Measurements from ENCODE around the gene DNAH1. TPM values are rescaled to one million over a fixed set of nuclear protein-coding genes. Genes with fewer than 3 reads are reported as not detected.

Gene DNAH1
- total and polyA plus RNA-seq, 4 donors, result 0.88 to 24.1 (median 10.8) TPM

DNA sequence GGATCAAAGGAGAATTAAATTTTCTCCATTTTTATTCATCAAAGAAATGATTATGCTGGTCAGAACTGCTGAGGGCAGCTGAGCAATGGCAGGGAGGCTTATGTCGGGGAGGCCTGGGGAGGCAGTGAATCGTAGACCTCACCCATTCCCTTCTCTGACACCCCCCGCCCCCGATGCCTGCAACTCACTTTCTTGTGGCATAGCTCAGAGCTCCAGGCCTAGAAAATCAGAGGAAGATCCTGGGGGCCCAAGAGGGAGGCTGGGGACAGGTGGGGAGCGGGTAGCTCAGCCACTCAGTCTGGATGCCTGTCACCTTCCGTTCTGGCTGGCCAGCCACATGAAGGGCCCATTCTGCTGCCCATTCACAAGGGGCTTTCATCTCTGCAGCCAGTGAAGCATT, 1.1 kb upstream of the DNAH1 start:
- H3K4me3 ChIP-seq (ENCODE audit: low read length in 2 of 2), result no peak overlapping the region
- H3K36me3 ChIP-seq (ENCODE audit: control insufficient read depth in 1 of 2, insufficient read depth in 2 of 2, low read length in 1 of 2), result no peaks in the 10 kb centered on the region
- no peaks in the 10 kb centered on the region for H3K27me3 ChIP-seq (ENCODE audit: control insufficient read depth in 1 of 2, insufficient read depth in 2 of 2, low read length in 1 of 2)
- no peak for ATAC-seq (ENCODE audit: low FRiP score)
- H3K27ac ChIP-seq (ENCODE audit: low read depth in 1 of 2, low read length in 2 of 2), result no peak overlapping the region
- H3K9me3 ChIP-seq (ENCODE audit: control insufficient read depth, low read length), result no peaks in the 10 kb centered on the region
- DNase-seq, result no peak
- H3K4me1 ChIP-seq (ENCODE audit: control insufficient read depth in 1 of 2, insufficient read depth in 2 of 2, low read length in 2 of 2), result no peaks in the 10 kb centered on the region
- WGBS, 2 donors, result 93 to 96% methylated on average over 6 of the region's 6 CpGs
- intact Hi-C loops (cut with DNase I), result no loop called here

DNA sequence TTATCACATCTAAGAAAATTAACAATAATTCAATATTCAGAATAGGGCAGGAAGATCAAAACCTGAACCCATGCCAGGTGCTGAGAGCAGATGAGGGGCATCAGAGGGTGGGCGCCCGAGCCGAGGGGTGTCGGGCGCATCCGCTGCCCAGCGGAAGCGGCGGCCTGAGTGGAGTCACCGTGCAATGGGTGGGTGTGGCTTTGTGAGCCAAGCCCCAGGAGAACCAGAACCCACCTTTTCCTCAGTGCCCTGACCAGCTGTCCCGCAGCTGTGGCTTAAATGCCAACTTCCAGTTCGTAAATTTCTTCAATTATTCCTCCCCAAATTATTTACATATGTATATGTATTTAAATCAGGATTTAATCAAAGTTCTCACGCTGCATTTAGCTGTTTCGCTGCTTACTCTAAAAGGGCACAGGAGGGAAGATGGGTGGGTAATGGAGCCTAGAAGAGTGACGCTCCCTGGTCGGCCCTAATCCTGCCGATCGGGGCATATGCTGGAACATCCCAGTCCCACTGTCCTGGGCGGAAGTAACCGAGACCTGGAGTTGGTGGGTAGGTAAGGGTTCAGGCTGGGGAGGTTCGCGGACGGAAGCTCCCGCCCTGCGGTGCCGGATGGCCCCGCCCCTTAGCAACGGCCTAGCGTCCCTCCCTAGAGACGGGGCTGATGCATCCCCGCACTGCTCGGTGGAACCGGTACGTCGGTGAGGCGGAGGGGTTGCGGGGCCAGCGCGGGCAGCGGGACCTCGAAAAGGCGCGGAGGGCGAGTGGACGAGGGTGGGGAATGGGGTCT, 1.3 kb downstream of the DNAH1 start:
- Histone ChIP-seq H3K4me3 (ENCODE audit: low read length in 2 of 2) (no peak overlapping the region), H3K27ac (ENCODE audit: low read depth in 1 of 2, low read length in 2 of 2) (no peak overlapping the region), H3K36me3 (ENCODE audit: control insufficient read depth in 1 of 2, insufficient read depth in 2 of 2, low read length in 1 of 2) (no peaks in the 10 kb centered on the region), H3K27me3 (ENCODE audit: control insufficient read depth in 1 of 2, insufficient read depth in 2 of 2, low read length in 1 of 2) (no peaks in the 10 kb centered on the region), H3K4me1 (ENCODE audit: control insufficient read depth in 1 of 2, insufficient read depth in 2 of 2, low read length in 2 of 2) (no peaks in the 10 kb centered on the region), H3K9me3 (ENCODE audit: control insufficient read depth, low read length) (no peaks in the 10 kb centered on the region)
- intact Hi-C loops (cut with DNase I), result no loop called here
- DNase-seq (peak; percentile 65 to 91), ATAC-seq (ENCODE audit: low FRiP score) (peak; percentile 78)
- WGBS, 2 donors, result 10 to 13% methylated on average over 45 of the region's 45 CpGs

- DNase-seq (no peak), ATAC-seq (ENCODE audit: low FRiP score) (no peak)
- Histone ChIP-seq H3K4me1 (ENCODE audit: control insufficient read depth in 1 of 2, insufficient read depth in 2 of 2, low read length in 2 of 2) (no peaks in the 10 kb centered on the region), H3K9me3 (ENCODE audit: control insufficient read depth, low read length) (no peaks in the 10 kb centered on the region), H3K36me3 (ENCODE audit: control insufficient read depth in 1 of 2, insufficient read depth in 2 of 2, low read length in 1 of 2) (no peaks in the 10 kb centered on the region), H3K4me3 (ENCODE audit: low read length in 2 of 2) (no peak overlapping the region), H3K27me3 (ENCODE audit: control insufficient read depth in 1 of 2, insufficient read depth in 2 of 2, low read length in 1 of 2) (no peaks in the 10 kb centered on the region), H3K27ac (ENCODE audit: low read depth in 1 of 2, low read length in 2 of 2) (no peak overlapping the region)
- intact Hi-C loops (cut with DNase I), result no loop called here
- 67 to 72% methylated on average over 14 of the region's 14 CpGs for WGBS, 2 donors
Observed at GRCh38 chr3:52318186-52318816, 2.2 kb downstream of the DNAH1 start.

GRCh38 chr3:52319921-52320595, 3.9 kb downstream of the DNAH1 start:
- H3K4me3 ChIP-seq (ENCODE audit: low read length in 2 of 2), result no peak overlapping the region
- DNase-seq (no peak), ATAC-seq (ENCODE audit: low FRiP score) (no peak)
- H3K36me3 ChIP-seq (ENCODE audit: control insufficient read depth in 1 of 2, insufficient read depth in 2 of 2, low read length in 1 of 2), result no peaks in the 10 kb centered on the region
- no peaks in the 10 kb centered on the region for H3K9me3 ChIP-seq (ENCODE audit: control insufficient read depth, low read length)
- WGBS, 2 donors, result 89 to 90% methylated on average over 10 of the region's 10 CpGs
- no peaks in the 10 kb centered on the region for H3K4me1 ChIP-seq (ENCODE audit: control insufficient read depth in 1 of 2, insufficient read depth in 2 of 2, low read length in 2 of 2)
- H3K27me3 ChIP-seq (ENCODE audit: control insufficient read depth in 1 of 2, insufficient read depth in 2 of 2, low read length in 1 of 2), result no peaks in the 10 kb centered on the region
- intact Hi-C loops (cut with DNase I), result no loop called here
- no peak overlapping the region for H3K27ac ChIP-seq (ENCODE audit: low read depth in 1 of 2, low read length in 2 of 2)

- 84 to 90% methylated on average over 5 of the region's 5 CpGs for WGBS, 2 donors
- no peak overlapping the region for H3K4me3 ChIP-seq (ENCODE audit: low read length in 2 of 2)
Observed at GRCh38 chr3:52321481-52321880, 5.4 kb downstream of the DNAH1 start.

DNA sequence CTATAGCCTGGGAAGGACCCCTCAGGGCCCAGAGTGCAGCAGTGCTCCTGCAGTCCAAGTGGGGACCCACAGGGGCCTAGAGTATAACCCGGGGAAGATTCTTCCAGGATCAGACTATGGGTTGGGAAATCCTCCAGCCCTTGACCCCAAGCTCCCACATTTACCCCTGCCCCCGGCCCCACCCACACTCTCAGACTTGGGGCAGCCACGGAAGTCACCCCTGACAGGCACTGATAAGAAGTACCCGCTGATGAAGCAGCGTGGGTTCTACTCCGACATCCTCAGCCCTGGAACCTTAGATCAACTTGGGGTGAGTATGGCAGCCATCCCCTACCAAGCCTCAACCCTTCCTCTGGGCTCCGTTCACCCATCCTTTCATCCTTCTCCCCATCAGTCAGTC, 6.3 kb downstream of the DNAH1 start:
- DNase-seq (no peak), ATAC-seq (ENCODE audit: low FRiP score) (no peak)
- no peaks in the 10 kb centered on the region for H3K9me3 ChIP-seq (ENCODE audit: control insufficient read depth, low read length)
- H3K36me3 ChIP-seq (ENCODE audit: control insufficient read depth in 1 of 2, insufficient read depth in 2 of 2, low read length in 1 of 2), result no peaks in the 10 kb centered on the region
- H3K27me3 ChIP-seq (ENCODE audit: control insufficient read depth in 1 of 2, insufficient read depth in 2 of 2, low read length in 1 of 2), result no peaks in the 10 kb centered on the region
- WGBS, 2 donors, result 89 to 99% methylated on average over 7 of the region's 7 CpGs
- no peak overlapping the region for H3K27ac ChIP-seq (ENCODE audit: low read depth in 1 of 2, low read length in 2 of 2)
- intact Hi-C loops (cut with DNase I), result no loop called here
- no peaks in the 10 kb centered on the region for H3K4me1 ChIP-seq (ENCODE audit: control insufficient read depth in 1 of 2, insufficient read depth in 2 of 2, low read length in 2 of 2)
- no peak overlapping the region for H3K4me3 ChIP-seq (ENCODE audit: low read length in 2 of 2)

More at GRCh38 chr3:52321481-52321880, 5.4 kb downstream of the DNAH1 start:
- H3K27ac ChIP-seq (ENCODE audit: low read depth in 1 of 2, low read length in 2 of 2), result no peak overlapping the region
- H3K9me3 ChIP-seq (ENCODE audit: control insufficient read depth, low read length), result no peaks in the 10 kb centered on the region
- ATAC-seq (ENCODE audit: low FRiP score) (no peak), DNase-seq (no peak)
- intact Hi-C loops (cut with DNase I), result no loop called here
- H3K27me3 ChIP-seq (ENCODE audit: control insufficient read depth in 1 of 2, insufficient read depth in 2 of 2, low read length in 1 of 2), result no peaks in the 10 kb centered on the region
- H3K4me1 ChIP-seq (ENCODE audit: control insufficient read depth in 1 of 2, insufficient read depth in 2 of 2, low read length in 2 of 2), result no peaks in the 10 kb centered on the region
- no peaks in the 10 kb centered on the region for H3K36me3 ChIP-seq (ENCODE audit: control insufficient read depth in 1 of 2, insufficient read depth in 2 of 2, low read length in 1 of 2)

- 77 to 85% methylated on average over 11 of the region's 11 CpGs for WGBS, 2 donors
- Histone ChIP-seq H3K9me3 (ENCODE audit: control insufficient read depth, low read length) (no peaks in the 10 kb centered on the region), H3K36me3 (ENCODE audit: control insufficient read depth in 1 of 2, insufficient read depth in 2 of 2, low read length in 1 of 2) (no peaks in the 10 kb centered on the region), H3K27ac (ENCODE audit: low read depth in 1 of 2, low read length in 2 of 2) (no peak overlapping the region), H3K4me1 (ENCODE audit: control insufficient read depth in 1 of 2, insufficient read depth in 2 of 2, low read length in 2 of 2) (no peaks in the 10 kb centered on the region), H3K27me3 (ENCODE audit: control insufficient read depth in 1 of 2, insufficient read depth in 2 of 2, low read length in 1 of 2) (no peaks in the 10 kb centered on the region), H3K4me3 (ENCODE audit: low read length in 2 of 2) (no peak overlapping the region)
- intact Hi-C loops (cut with DNase I), result no loop called here
- DNase-seq (no peak), ATAC-seq (ENCODE audit: low FRiP score) (no peak)
Observed at GRCh38 chr3:52323526-52324295, 7.6 kb downstream of the DNAH1 start.

DNA sequence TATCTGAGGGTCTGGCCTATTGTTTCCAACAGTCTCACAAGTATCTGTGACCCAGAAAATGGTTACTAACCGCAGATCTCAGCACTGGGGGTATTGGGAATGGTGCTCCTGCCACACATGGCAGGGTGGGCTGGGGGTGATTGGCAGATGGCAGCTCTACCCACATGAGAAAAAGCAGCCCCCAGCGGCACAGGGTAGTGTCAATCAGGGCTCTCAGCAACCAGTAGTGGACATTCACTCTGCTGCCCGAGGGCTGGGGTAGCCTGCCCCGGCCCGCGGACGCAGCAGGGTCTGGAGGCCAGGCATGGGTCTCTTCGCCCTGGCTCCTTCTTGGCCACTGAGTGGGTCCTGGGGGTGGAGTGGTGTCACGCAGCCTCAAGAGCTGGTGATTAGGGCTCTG, 8.6 kb downstream of the DNAH1 start:
- Histone ChIP-seq H3K27ac (ENCODE audit: low read depth in 1 of 2, low read length in 2 of 2) (no peak overlapping the region), H3K9me3 (ENCODE audit: control insufficient read depth, low read length) (no peaks in the 10 kb centered on the region), H3K4me1 (ENCODE audit: control insufficient read depth in 1 of 2, insufficient read depth in 2 of 2, low read length in 2 of 2) (no peaks in the 10 kb centered on the region), H3K27me3 (ENCODE audit: control insufficient read depth in 1 of 2, insufficient read depth in 2 of 2, low read length in 1 of 2) (no peaks in the 10 kb centered on the region), H3K4me3 (ENCODE audit: low read length in 2 of 2) (no peak overlapping the region), H3K36me3 (ENCODE audit: control insufficient read depth in 1 of 2, insufficient read depth in 2 of 2, low read length in 1 of 2) (no peaks in the 10 kb centered on the region)
- DNase-seq, result no peak
- ATAC-seq (ENCODE audit: low FRiP score), result no peak
- intact Hi-C loops (cut with DNase I), result no loop called here
- 85 to 91% methylated on average over 9 of the region's 9 CpGs for WGBS, 2 donors

All from aorta (tissue), 5 donors.